ENCODE data around the gene NXN. TPM values are rescaled to one million over a fixed set of nuclear protein-coding genes. Genes with fewer than 3 reads are reported as not detected.
"Not testable (repeated sequence)": the region's sequence is repeated elsewhere in the genome, so short reads cannot be mapped to it uniquely, and the experiment has no call there.

Gene NXN
- total RNA-seq, 4 donors from 2014 or later, result 18.9 to 47.2 (median 33.4) TPM

- H3K36me3 ChIP-seq, result no peaks in the 10 kb centered on the region
- H3K9me3 ChIP-seq, result no peaks in the 10 kb centered on the region
- no peak overlapping the region for H3K4me3 ChIP-seq
- TF ChIP-seq CTCF (IDR thresholded peaks at IDR 0.05), result no peak
- TF ChIP-seq POLR2A (IDR thresholded peaks at IDR 0.05), result no peak
- no peak for TF ChIP-seq POLR2AphosphoS5 (IDR thresholded peaks at IDR 0.05)
- no peak for TF ChIP-seq EP300 (IDR thresholded peaks at IDR 0.05)
- H3K4me1 ChIP-seq, result no peaks in the 10 kb centered on the region
- H3K27me3 ChIP-seq, result no peaks in the 10 kb centered on the region
- no peak for DNase-seq (ENCODE audit: low spot score in 2 of 2)
- 38% methylated on average over 9 of the region's 9 CpGs for WGBS
- no peak overlapping the region for H3K27ac ChIP-seq
Observed at GRCh38 chr17:835263-835662, 144.3 kb downstream of the NXN start.

- no peaks in the 10 kb centered on the region for H3K27me3 ChIP-seq
- H3K9me3 ChIP-seq, result no peaks in the 10 kb centered on the region
- no peak for DNase-seq (ENCODE audit: low spot score in 2 of 2)
- no peak overlapping the region for H3K27ac ChIP-seq
- H3K4me1 ChIP-seq, result no peaks in the 10 kb centered on the region
- no peak for TF ChIP-seq EP300 (IDR thresholded peaks at IDR 0.05)
- no peaks in the 10 kb centered on the region for H3K36me3 ChIP-seq
- H3K4me3 ChIP-seq, result no peak overlapping the region
- 94% methylated on average over 5 of the region's 6 CpGs for WGBS
Observed at GRCh38 chr17:834136-834535, 145.4 kb downstream of the NXN start.

GRCh38 chr17:830950-831349, 148.6 kb downstream of the NXN start:
- Histone ChIP-seq H3K27me3 (no peaks in the 10 kb centered on the region), H3K9me3 (no peaks in the 10 kb centered on the region), H3K4me1 (no peaks in the 10 kb centered on the region), H3K27ac (no peak overlapping the region), H3K36me3 (no peaks in the 10 kb centered on the region), H3K4me3 (no peak overlapping the region)
- no peak for TF ChIP-seq EP300 (IDR thresholded peaks at IDR 0.05)
- TF ChIP-seq CTCF (IDR thresholded peaks at IDR 0.05), result no peak
- WGBS, result 57% methylated on average over 7 of the region's 7 CpGs
- no peak for DNase-seq (ENCODE audit: low spot score in 2 of 2)

GRCh38 chr17:830381-830780, 149.2 kb downstream of the NXN start:
- Histone ChIP-seq H3K9me3 (no peaks in the 10 kb centered on the region), H3K27ac (no peak overlapping the region), H3K36me3 (peaks cover 4% of the 10 kb centered on the region), H3K27me3 (no peaks in the 10 kb centered on the region), H3K4me3 (no peak overlapping the region), H3K4me1 (no peaks in the 10 kb centered on the region)
- TF ChIP-seq POLR2A (IDR thresholded peaks at IDR 0.05), result no peak
- no peak for TF ChIP-seq POLR2AphosphoS5 (IDR thresholded peaks at IDR 0.05)
- no peak for TF ChIP-seq CTCF (IDR thresholded peaks at IDR 0.05)
- TF ChIP-seq EP300 (IDR thresholded peaks at IDR 0.05), result no peak
- 85% methylated on average over 19 of the region's 19 CpGs for WGBS
- no peak for DNase-seq (ENCODE audit: low spot score in 2 of 2)

- H3K27me3 ChIP-seq; H3K4me3 ChIP-seq; H3K4me1 ChIP-seq; H3K9me3 ChIP-seq; H3K27ac ChIP-seq; DNase-seq (ENCODE audit: low spot score in 2 of 2): not testable (repeated sequence)
- peaks cover 12% of the 10 kb centered on the region for H3K36me3 ChIP-seq
- WGBS, result 79% methylated on average over 3 of the region's 3 CpGs
Observed at GRCh38 chr17:829614-830013, 150.0 kb downstream of the NXN start.

GRCh38 chr17:828761-829160, 150.8 kb downstream of the NXN start:
- H3K4me3 ChIP-seq, result no peak overlapping the region
- peaks cover 12% of the 10 kb centered on the region for H3K36me3 ChIP-seq
- 83% methylated on average over 5 of the region's 5 CpGs for WGBS
- no peak for DNase-seq (ENCODE audit: low spot score in 2 of 2)
- H3K4me1 ChIP-seq, result no peaks in the 10 kb centered on the region
- TF ChIP-seq POLR2A (IDR thresholded peaks at IDR 0.05), result no peak
- no peak overlapping the region for H3K27ac ChIP-seq
- H3K9me3 ChIP-seq, result no peaks in the 10 kb centered on the region
- no peaks in the 10 kb centered on the region for H3K27me3 ChIP-seq

- no peak for TF ChIP-seq CTCF (IDR thresholded peaks at IDR 0.05)
- TF ChIP-seq EP300 (IDR thresholded peaks at IDR 0.05), result no peak
- TF ChIP-seq POLR2AphosphoS5 (IDR thresholded peaks at IDR 0.05), result no peak
- no peak for TF ChIP-seq POLR2A (IDR thresholded peaks at IDR 0.05)
- H3K27ac ChIP-seq, result no peak overlapping the region
- H3K4me1 ChIP-seq, result no peaks in the 10 kb centered on the region
- DNase-seq (ENCODE audit: low spot score in 2 of 2), result no peak
- no peaks in the 10 kb centered on the region for H3K27me3 ChIP-seq
- 95% methylated on average over 21 of the region's 21 CpGs for WGBS
- peaks cover 29% of the 10 kb centered on the region for H3K36me3 ChIP-seq
- H3K9me3 ChIP-seq, result no peaks in the 10 kb centered on the region
- H3K4me3 ChIP-seq, result no peak overlapping the region
Observed at GRCh38 chr17:826778-827177, 152.8 kb downstream of the NXN start.
